Neural progenitor cell (in vitro differentiated cells): ENCODE results near the gene PACSIN2. TPM values are rescaled to one million over a fixed set of nuclear protein-coding genes. Genes with fewer than 3 reads are reported as not detected.

Experiments
- DNase-seq: peaks from one replicate; pipeline ENCODE4 v3.0.0-alpha.2; 2016; ENCODE audit warnings: low spot score
- H2AFZ ChIP-seq: fragments of 200-600 bp; sonication (generic); replicated peaks from 2 replicates; pipeline ENCODE4 v1.6.1; 2016; ENCODE audit warnings: antibody characterized with exemption
- H3F3A ChIP-seq: fragments of 200-600 bp; sonication (generic); 2 replicates; pipeline ENCODE4 v1.6.1; 2016; ENCODE audit warnings: antibody characterized with exemption, low read depth
- H3K27ac ChIP-seq: fragments of 200-600 bp; sonication (generic); 2 replicates; pipeline ENCODE4 v1.5.1; 2016; ENCODE audit warnings: mild to moderate bottlenecking
- H3K27me3 ChIP-seq: fragments of 200-600 bp; sonication (generic); 2 replicates; pipeline ENCODE4 v1.6.1; 2016; ENCODE audit warnings: mild to moderate bottlenecking, moderate library complexity
- H3K36me3 ChIP-seq: fragments of 200-600 bp; sonication (generic); 2 replicates; pipeline ENCODE4 v1.5.1; 2016
- H3K4me1 ChIP-seq: fragments of 200-600 bp; sonication (generic); 2 replicates; pipeline ENCODE4 v1.6.1; 2016; ENCODE audit warnings: mixed run types
- H3K4me2 ChIP-seq: fragments of 200-600 bp; sonication (generic); 2 replicates; pipeline ENCODE4 v1.6.1; 2016
- H3K4me3 ChIP-seq: fragments of 200-600 bp; sonication (generic); 2 replicates; pipeline ENCODE4 v1.5.1; 2016
- H3K79me2 ChIP-seq: fragments of 200-600 bp; sonication (generic); 2 replicates; pipeline ENCODE4 v1.6.1; 2016; ENCODE audit warnings: low read depth
- H3K9ac ChIP-seq: fragments of 200-600 bp; sonication (generic); 2 replicates; pipeline ENCODE4 v1.6.1; 2016
- H3K9me3 ChIP-seq: fragments of 200-600 bp; sonication (generic); 2 replicates; pipeline ENCODE4 v1.5.1; 2016; ENCODE audit warnings: low read depth
- H4K20me1 ChIP-seq: fragments of 200-600 bp; sonication (generic); 2 replicates; pipeline ENCODE4 v1.6.1; 2016; ENCODE audit warnings: low read depth
- H3K27ac Mint-ChIP-seq: 3 replicates; pipeline ENCODE4 v1.8.0; 2021; ENCODE audit warnings: mixed read lengths
- H3K27me3 Mint-ChIP-seq: 2 replicates; pipeline ENCODE4 v1.8.0; 2022; ENCODE audit warnings: low read depth, mild to moderate bottlenecking, inconsistent platforms, moderate library complexity, mixed read lengths; ENCODE audit not compliant: insufficient read depth
- H3K36me3 Mint-ChIP-seq: 3 replicates; pipeline ENCODE4 v1.8.0; 2021; ENCODE audit warnings: mixed read lengths
- H3K4me1 Mint-ChIP-seq: 3 replicates; pipeline ENCODE4 v1.8.0; 2021; ENCODE audit warnings: mixed read lengths
- H3K4me3 Mint-ChIP-seq: 3 replicates; pipeline ENCODE4 v1.8.0; 2021; ENCODE audit warnings: mild to moderate bottlenecking, moderate library complexity, mixed read lengths
- H3K9me3 Mint-ChIP-seq: 3 replicates; pipeline ENCODE4 v1.8.0; 2020; ENCODE audit warnings: mixed read lengths
- CTCF ChIP-seq: fragments of 200-600 bp; sonication (generic); IDR thresholded peaks from 2 replicates; pipeline ENCODE4 v1.5.1; 2017; ENCODE audit warnings: antibody characterized with exemption, mild to moderate bottlenecking
- EZH2 ChIP-seq: fragments of 200-600 bp; sonication (generic); IDR thresholded peaks from 2 replicates; pipeline ENCODE4 v1.6.1; 2017; ENCODE audit warnings: antibody characterized with exemption, mild to moderate bottlenecking, moderate library complexity
- EZH2phosphoT487 ChIP-seq: fragments of 200-600 bp; sonication (generic); IDR thresholded peaks from 2 replicates; pipeline ENCODE4 v1.6.1; 2017; ENCODE audit warnings: antibody characterized with exemption
- total RNA-seq: library from RNA; depleted of rRNA; stranded (reverse); fragments of >200 nt; gene quantifications from 2 replicates; pipeline ENCODE4 v1.2.3, GENCODE V29; 2015; ENCODE audit warnings: low replicate concordance

PACSIN2 gene
- total RNA-seq, 1 donor from 2014 or later, result 38.1 TPM

- Histone ChIP-seq H3K4me3 (no peak overlapping the region), H3K4me1 (peaks cover 21% of the 10 kb centered on the region), H3F3A (peaks cover 6% of the 10 kb centered on the region), H3K27me3 (no peaks in the 10 kb centered on the region), H4K20me1 (peaks cover 96% of the 10 kb centered on the region), H3K79me2 (peaks cover 19% of the 10 kb centered on the region), H2AFZ (no peak overlapping the region), H3K27ac (no peak overlapping the region), H3K4me2 (peak overlapping the region; percentile 42), H3K9ac (no peak overlapping the region), H3K36me3 (no peaks in the 10 kb centered on the region), H3K9me3 (no peaks in the 10 kb centered on the region)
- Mint-ChIP-seq H3K4me3 (no peak overlapping the region), H3K9me3 (no peaks in the 10 kb centered on the region), H3K27me3 (peaks cover 2% of the 10 kb centered on the region), H3K4me1 (peaks cover 39% of the 10 kb centered on the region), H3K27ac (peak overlapping the region; percentile 50), H3K36me3 (peaks cover 3% of the 10 kb centered on the region)
- no peak for TF ChIP-seq EZH2phosphoT487
- TF ChIP-seq EZH2, result no peak
- TF ChIP-seq CTCF, result no peak
- no peak for DNase-seq
Measured at GRCh38 chr22:42905217-42905616, 109.7 kb downstream of the PACSIN2 start.

GRCh38 chr22:42904050-42904449 lies 110.9 kb downstream of the PACSIN2 start:
- H3K4me1 Mint-ChIP-seq, result peaks cover 39% of the 10 kb centered on the region
- no peak overlapping the region for H3K27ac ChIP-seq
- no peak overlapping the region for H3K4me3 Mint-ChIP-seq
- no peaks in the 10 kb centered on the region for H3K9me3 ChIP-seq
- H3K9me3 Mint-ChIP-seq, result no peaks in the 10 kb centered on the region
- no peak overlapping the region for H3K27ac Mint-ChIP-seq
- H4K20me1 ChIP-seq, result peaks cover 97% of the 10 kb centered on the region
- no peak overlapping the region for H3K4me2 ChIP-seq
- no peak overlapping the region for H3K4me3 ChIP-seq
- no peak for DNase-seq
- no peak overlapping the region for H2AFZ ChIP-seq
- H3K36me3 ChIP-seq, result no peaks in the 10 kb centered on the region
- no peaks in the 10 kb centered on the region for H3K27me3 ChIP-seq
- H3K36me3 Mint-ChIP-seq, result peaks cover 3% of the 10 kb centered on the region
- peaks cover 21% of the 10 kb centered on the region for H3K4me1 ChIP-seq
- peaks cover 2% of the 10 kb centered on the region for H3K27me3 Mint-ChIP-seq
- H3K79me2 ChIP-seq, result peaks cover 19% of the 10 kb centered on the region
- peaks cover 6% of the 10 kb centered on the region for H3F3A ChIP-seq
- no peak for TF ChIP-seq CTCF
- TF ChIP-seq EZH2phosphoT487, result no peak
- TF ChIP-seq EZH2, result no peak
- no peak overlapping the region for H3K9ac ChIP-seq

- Mint-ChIP-seq H3K4me3 (no peak overlapping the region), H3K9me3 (no peaks in the 10 kb centered on the region), H3K4me1 (peaks cover 30% of the 10 kb centered on the region), H3K27ac (no peak overlapping the region), H3K27me3 (peaks cover 2% of the 10 kb centered on the region), H3K36me3 (peaks cover 3% of the 10 kb centered on the region)
- no peak overlapping the region for H3K9ac ChIP-seq
- no peaks in the 10 kb centered on the region for H3K27me3 ChIP-seq
- H3K36me3 ChIP-seq, result no peaks in the 10 kb centered on the region
- no peak overlapping the region for H3K4me3 ChIP-seq
- H3K4me1 ChIP-seq, result peaks cover 12% of the 10 kb centered on the region
- H3K79me2 ChIP-seq, result peaks cover 19% of the 10 kb centered on the region
- no peak overlapping the region for H2AFZ ChIP-seq
- no peak overlapping the region for H3K4me2 ChIP-seq
- peak; percentile 68 for DNase-seq
- H4K20me1 ChIP-seq, result peaks cover 92% of the 10 kb centered on the region
- no peak for TF ChIP-seq EZH2phosphoT487
- TF ChIP-seq CTCF, result peak; percentile 37
- H3F3A ChIP-seq, result peaks cover 6% of the 10 kb centered on the region
- no peak overlapping the region for H3K27ac ChIP-seq
- no peaks in the 10 kb centered on the region for H3K9me3 ChIP-seq
Measured at GRCh38 chr22:42902875-42903510, 112.0 kb downstream of the PACSIN2 start.
